ENCODE data around the gene HSD3B1. TPM values are rescaled to one million over a fixed set of nuclear protein-coding genes. Genes with fewer than 3 reads are reported as not detected.

HSD3B1 gene
- total RNA-seq, 1 experiment from 2014 or later, result not detected

DNA sequence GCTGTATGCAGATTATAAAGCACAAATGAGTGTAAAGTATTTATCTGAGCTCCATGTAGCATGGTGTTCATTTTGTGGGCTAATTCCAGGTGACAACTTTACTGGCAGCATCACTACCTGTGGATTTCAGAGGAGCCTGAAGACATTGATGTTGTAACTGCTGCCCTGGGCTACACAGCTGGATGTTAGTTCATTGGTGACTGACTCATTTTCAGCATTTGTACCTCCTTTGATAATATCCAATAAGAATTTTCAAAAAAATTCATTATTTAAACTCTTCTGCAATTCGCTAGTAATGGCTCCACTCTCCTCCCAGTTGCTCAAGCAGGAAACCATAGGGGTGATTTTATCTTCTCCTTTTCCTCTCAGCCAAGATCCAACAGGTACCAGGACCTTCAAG is 37.3 kb upstream of the HSD3B1 start:
- no peak for ATAC-seq
- POLR2A ChIA-PET, result no interaction called here
- in situ Hi-C loops (cut with HindIII; ENCODE audit: low pct_unique_long_range_greater_than_20kb, low sequenced_read_pairs), result no loop called here

GRCh38 chr1:119470377-119470776 is 36.6 kb upstream of the HSD3B1 start:
- no TSS peak for BruUV-seq (replicated peaks)
- DNase-seq (ENCODE audit: low read depth, low spot score) (no peak), ATAC-seq (no peak)
- Histone ChIP-seq H3K4me1 (ENCODE audit: control insufficient read depth, insufficient read depth, low read length) (no peaks in the 10 kb centered on the region), H3K9me3 (ENCODE audit: control insufficient read depth, insufficient read depth, low read depth, low read length) (no peaks in the 10 kb centered on the region), H3K27me3 (ENCODE audit: control insufficient read depth, insufficient read depth, low read length) (peaks cover 5% of the 10 kb centered on the region; the same call in 1 of the 2 replicates), H3K4me3 (ENCODE audit: low read depth in 2 of 2, low read length in 2 of 2) (no peak overlapping the region), H3K27ac (ENCODE audit: low read length) (no peak overlapping the region), H3K36me3 (ENCODE audit: control insufficient read depth, insufficient read depth, low read length) (no peaks in the 10 kb centered on the region)
- ChIA-PET CTCF (no interaction called here), POLR2A (no interaction called here)
- TF ChIP-seq TCF7L2 (IDR thresholded peaks at IDR 0.05; ENCODE audit: low read depth, low read length), result no peak
- no peak for TF ChIP-seq POLR2AphosphoS5 (IDR thresholded peaks at IDR 0.05; ENCODE audit: low read depth, low read length)
- TF ChIP-seq, protein P1, sequence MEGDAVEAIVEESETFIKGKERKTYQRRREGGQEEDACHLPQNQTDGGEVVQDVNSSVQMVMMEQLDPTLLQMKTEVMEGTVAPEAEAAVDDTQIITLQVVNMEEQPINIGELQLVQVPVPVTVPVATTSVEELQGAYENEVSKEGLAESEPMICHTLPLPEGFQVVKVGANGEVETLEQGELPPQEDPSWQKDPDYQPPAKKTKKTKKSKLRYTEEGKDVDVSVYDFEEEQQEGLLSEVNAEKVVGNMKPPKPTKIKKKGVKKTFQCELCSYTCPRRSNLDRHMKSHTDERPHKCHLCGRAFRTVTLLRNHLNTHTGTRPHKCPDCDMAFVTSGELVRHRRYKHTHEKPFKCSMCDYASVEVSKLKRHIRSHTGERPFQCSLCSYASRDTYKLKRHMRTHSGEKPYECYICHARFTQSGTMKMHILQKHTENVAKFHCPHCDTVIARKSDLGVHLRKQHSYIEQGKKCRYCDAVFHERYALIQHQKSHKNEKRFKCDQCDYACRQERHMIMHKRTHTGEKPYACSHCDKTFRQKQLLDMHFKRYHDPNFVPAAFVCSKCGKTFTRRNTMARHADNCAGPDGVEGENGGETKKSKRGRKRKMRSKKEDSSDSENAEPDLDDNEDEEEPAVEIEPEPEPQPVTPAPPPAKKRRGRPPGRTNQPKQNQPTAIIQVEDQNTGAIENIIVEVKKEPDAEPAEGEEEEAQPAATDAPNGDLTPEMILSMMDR (IDR thresholded peaks at IDR 0.05), result no peak
- no peak for TF ChIP-seq SIN3A (IDR thresholded peaks at IDR 0.05; ENCODE audit: borderline replicate concordance, insufficient read depth, low read depth, low read length)
- TF ChIP-seq, protein P2, sequence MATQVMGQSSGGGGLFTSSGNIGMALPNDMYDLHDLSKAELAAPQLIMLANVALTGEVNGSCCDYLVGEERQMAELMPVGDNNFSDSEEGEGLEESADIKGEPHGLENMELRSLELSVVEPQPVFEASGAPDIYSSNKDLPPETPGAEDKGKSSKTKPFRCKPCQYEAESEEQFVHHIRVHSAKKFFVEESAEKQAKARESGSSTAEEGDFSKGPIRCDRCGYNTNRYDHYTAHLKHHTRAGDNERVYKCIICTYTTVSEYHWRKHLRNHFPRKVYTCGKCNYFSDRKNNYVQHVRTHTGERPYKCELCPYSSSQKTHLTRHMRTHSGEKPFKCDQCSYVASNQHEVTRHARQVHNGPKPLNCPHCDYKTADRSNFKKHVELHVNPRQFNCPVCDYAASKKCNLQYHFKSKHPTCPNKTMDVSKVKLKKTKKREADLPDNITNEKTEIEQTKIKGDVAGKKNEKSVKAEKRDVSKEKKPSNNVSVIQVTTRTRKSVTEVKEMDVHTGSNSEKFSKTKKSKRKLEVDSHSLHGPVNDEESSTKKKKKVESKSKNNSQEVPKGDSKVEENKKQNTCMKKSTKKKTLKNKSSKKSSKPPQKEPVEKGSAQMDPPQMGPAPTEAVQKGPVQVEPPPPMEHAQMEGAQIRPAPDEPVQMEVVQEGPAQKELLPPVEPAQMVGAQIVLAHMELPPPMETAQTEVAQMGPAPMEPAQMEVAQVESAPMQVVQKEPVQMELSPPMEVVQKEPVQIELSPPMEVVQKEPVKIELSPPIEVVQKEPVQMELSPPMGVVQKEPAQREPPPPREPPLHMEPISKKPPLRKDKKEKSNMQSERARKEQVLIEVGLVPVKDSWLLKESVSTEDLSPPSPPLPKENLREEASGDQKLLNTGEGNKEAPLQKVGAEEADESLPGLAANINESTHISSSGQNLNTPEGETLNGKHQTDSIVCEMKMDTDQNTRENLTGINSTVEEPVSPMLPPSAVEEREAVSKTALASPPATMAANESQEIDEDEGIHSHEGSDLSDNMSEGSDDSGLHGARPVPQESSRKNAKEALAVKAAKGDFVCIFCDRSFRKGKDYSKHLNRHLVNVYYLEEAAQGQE (IDR thresholded peaks at IDR 0.05; ENCODE audit: insufficient read depth in 1 of 2, low read depth in 2 of 2, low read length in 1 of 2), result no peak
- in situ Hi-C loops (cut with HindIII; ENCODE audit: low pct_unique_long_range_greater_than_20kb, low sequenced_read_pairs) (no loop called here), intact Hi-C loops (cut with micrococcal nuclease; ENCODE audit: unreplicated experiment) (no loop called here)

More for the DNA sequence above, 37.3 kb upstream of the HSD3B1 start:
- H3K36me3 ChIP-seq (ENCODE audit: control insufficient read depth, insufficient read depth, low read length), result no peaks in the 10 kb centered on the region
- H3K27ac ChIP-seq (ENCODE audit: low read length), result no peak overlapping the region
- no TSS peak for BruUV-seq (replicated peaks)
- peaks cover 5% of the 10 kb centered on the region; the same call in 1 of the 2 replicates for H3K27me3 ChIP-seq (ENCODE audit: control insufficient read depth, insufficient read depth, low read length)
- H3K4me1 ChIP-seq (ENCODE audit: control insufficient read depth, insufficient read depth, low read length), result no peaks in the 10 kb centered on the region
- DNase-seq (ENCODE audit: low read depth, low spot score), result no peak
- H3K9me3 ChIP-seq (ENCODE audit: control insufficient read depth, insufficient read depth, low read depth, low read length), result no peaks in the 10 kb centered on the region
- intact Hi-C loops (cut with micrococcal nuclease; ENCODE audit: unreplicated experiment), result no loop called here
- H3K4me3 ChIP-seq (ENCODE audit: low read depth in 2 of 2, low read length in 2 of 2), result no peak overlapping the region
- CTCF ChIA-PET, result no interaction called here
- TF ChIP-seq, protein P1 (IDR thresholded peaks at IDR 0.05), result no peak
- TF ChIP-seq SIN3A (IDR thresholded peaks at IDR 0.05; ENCODE audit: borderline replicate concordance, insufficient read depth, low read depth, low read length) (no peak), POLR2AphosphoS5 (IDR thresholded peaks at IDR 0.05; ENCODE audit: low read depth, low read length) (no peak), TCF7L2 (IDR thresholded peaks at IDR 0.05; ENCODE audit: low read depth, low read length) (no peak)
- TF ChIP-seq, protein P2 (IDR thresholded peaks at IDR 0.05; ENCODE audit: insufficient read depth in 1 of 2, low read depth in 2 of 2, low read length in 1 of 2), result no peak
